MM.1S (cell line): ENCODE measurements around the gene CTNNBIP1.

Experiments used
- EZH2 ChIP-seq: fragments of 300-600 bp; sonication (generic); optimal IDR thresholded peaks from 2 replicates; pipeline ENCODE3; 2017; ENCODE audit warnings: low read depth, mild to moderate bottlenecking, antibody characterized with exemption, low read length, mixed read lengths
- TF ChIP-seq, protein P1 (sequence below): fragments of 300-600 bp; sonication (generic); IDR thresholded peaks from 2 replicates; pipeline ENCODE4 v1.5.1; 2016; ENCODE audit warnings: antibody characterized with exemption, low read length, mixed read lengths

DNA sequence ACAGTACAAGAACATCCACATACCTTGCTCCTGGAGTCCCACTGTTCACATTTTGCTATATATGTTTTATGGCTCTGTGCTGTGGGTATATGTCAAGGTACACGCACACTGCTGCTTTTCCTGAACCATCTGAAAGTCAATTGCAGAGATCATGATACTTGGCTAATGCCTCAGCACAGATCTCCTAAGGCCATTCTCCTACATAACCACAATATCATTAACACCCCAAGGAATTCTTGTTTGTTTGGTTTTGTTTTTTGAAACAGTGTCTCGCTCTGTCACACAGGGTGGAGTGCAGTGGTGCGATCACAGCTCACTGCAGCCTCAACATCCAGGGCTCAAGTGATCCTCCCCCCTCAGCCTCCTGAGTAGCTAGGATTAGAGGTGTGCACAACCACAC is 16.0 kb downstream of the CTNNBIP1 start:
- TF ChIP-seq, protein P1, sequence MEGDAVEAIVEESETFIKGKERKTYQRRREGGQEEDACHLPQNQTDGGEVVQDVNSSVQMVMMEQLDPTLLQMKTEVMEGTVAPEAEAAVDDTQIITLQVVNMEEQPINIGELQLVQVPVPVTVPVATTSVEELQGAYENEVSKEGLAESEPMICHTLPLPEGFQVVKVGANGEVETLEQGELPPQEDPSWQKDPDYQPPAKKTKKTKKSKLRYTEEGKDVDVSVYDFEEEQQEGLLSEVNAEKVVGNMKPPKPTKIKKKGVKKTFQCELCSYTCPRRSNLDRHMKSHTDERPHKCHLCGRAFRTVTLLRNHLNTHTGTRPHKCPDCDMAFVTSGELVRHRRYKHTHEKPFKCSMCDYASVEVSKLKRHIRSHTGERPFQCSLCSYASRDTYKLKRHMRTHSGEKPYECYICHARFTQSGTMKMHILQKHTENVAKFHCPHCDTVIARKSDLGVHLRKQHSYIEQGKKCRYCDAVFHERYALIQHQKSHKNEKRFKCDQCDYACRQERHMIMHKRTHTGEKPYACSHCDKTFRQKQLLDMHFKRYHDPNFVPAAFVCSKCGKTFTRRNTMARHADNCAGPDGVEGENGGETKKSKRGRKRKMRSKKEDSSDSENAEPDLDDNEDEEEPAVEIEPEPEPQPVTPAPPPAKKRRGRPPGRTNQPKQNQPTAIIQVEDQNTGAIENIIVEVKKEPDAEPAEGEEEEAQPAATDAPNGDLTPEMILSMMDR, result no peak
- no peak for TF ChIP-seq EZH2
